Stimulated activated CD8-positive, alpha-beta memory T cell treated with anti-CD3 and anti-CD28 coated beads, Interleukin-15, amount 100 ng/mL, for 48 hours (primary cell): ENCODE data around the gene KAT6B.

Experiments used
- DNase-seq, 2 donors: peaks; one replicate each; pipeline ENCODE4 v3.0.0-alpha.2; 2020; ENCODE audit warnings: low read depth in 2 of 2

KAT6B gene

GRCh38 chr10:75066271-75066670 is 239.9 kb downstream of the KAT6B start:
- DNase-seq: no peak

- no peak for DNase-seq
These were observed 240.9 kb downstream of the KAT6B start for GRCh38 chr10:75067272-75067671.

GRCh38 chr10:75068523-75068922 is 242.1 kb downstream of the KAT6B start:
- DNase-seq: no peak

GRCh38 chr10:75070476-75070875 is 244.1 kb downstream of the KAT6B start:
- no peak for DNase-seq

DNA sequence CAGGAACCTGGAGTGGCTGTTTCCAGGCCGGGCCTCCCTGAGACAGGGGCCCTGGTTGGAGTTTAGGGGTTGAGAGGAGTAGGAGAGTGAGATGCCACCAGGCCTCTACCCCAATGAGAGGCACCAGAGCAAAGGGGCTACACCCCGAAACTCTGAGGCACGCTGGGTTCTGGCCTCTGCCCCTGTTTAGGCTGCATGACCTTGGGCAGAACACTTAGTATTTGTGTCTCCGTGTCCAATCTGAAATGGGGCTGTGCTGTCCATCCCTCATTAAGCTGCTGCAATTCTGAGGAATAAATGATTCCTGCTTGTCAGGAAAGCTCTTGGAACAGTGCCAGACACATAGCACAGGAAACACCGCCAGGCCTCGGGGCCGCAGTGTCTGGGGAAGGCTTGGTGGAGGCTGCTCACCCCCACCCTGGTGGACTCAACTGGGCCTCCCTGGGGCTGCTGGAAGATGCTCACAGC is 244.6 kb downstream of the KAT6B start:
- DNase-seq: no peak

- no peak for DNase-seq
These were observed 245.4 kb downstream of the KAT6B start for GRCh38 chr10:75071756-75072155.

GRCh38 chr10:75072727-75073126 is 246.3 kb downstream of the KAT6B start:
- DNase-seq: no peak

DNA sequence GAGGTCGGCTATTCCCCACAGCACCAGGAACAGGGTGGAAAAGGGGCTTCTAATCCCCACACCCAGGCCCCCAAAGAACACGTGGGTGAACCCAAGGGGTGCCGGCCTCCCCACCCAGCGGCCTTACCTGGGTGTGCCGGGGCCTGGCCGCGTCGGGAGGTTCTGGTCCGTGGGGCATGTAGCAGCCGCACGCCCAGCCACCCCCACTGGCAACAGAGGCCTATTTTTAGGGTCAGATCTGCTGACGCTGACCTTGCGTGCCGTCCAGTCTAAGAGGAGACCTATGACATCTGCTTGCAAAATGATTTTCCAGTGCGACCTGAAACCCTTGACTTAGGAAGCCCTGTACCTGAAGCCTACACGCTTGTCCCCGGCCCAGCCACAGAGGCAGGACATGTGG is 247.0 kb downstream of the KAT6B start:
- no peak for DNase-seq

- DNase-seq: no peak
These were observed 248.5 kb downstream of the KAT6B start for GRCh38 chr10:75074711-75075445.

- no peak for DNase-seq
These were observed 249.9 kb downstream of the KAT6B start for GRCh38 chr10:75076348-75076747.

GRCh38 chr10:75079436-75080083 is 253.2 kb downstream of the KAT6B start:
- DNase-seq: no peak

DNA sequence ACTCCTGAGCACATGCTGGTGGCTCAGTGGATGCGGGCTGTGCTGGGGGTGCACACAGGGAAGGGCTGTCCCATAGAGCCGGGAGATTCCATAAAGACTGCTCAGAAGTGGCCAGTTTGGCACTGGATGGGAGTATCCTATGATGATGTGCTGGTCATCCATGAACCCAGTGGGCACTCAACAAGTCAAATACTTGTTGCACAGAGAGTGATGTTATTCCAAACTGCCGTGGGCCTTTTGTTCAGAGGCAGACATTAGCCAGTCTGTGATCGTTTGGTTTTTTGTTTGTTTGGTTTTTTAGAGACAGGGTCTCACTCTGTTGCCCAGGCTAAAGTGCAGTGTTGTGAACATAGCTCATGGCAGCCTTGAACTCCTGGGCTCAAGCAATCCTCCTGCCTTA is 254.2 kb downstream of the KAT6B start:
- DNase-seq: no peak

DNA sequence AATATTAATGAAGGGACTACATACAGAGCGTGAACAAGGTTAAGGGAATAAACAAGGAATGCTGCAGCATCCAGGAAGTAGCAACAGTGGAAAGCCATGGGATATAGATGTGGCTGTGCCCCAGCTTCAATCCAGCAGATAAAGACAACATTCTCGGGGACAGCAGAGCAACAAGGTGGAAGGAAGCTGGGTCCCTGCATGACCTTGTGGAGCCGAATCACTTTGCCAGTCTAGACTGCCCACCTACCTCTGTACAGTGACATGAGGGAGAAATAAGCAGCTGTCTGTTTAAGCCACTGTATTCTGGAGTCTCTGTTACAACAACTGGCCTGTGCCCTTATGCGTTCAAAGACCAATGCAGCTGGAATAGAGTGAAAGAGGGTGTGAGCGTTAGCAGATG is 255.0 kb downstream of the KAT6B start:
- DNase-seq: no peak
